22Rv1 (cell line): ENCODE measurements around the gene FAM13C.

Source experiments
- CTCF ChIP-seq: fragments of 450-650 bp; IDR thresholded peaks from 2 replicates; pipeline ENCODE4 v1.5.1; 2017; ENCODE audit warnings: mild to moderate bottlenecking
- ZFX ChIP-seq: fragments of 450-650 bp; IDR thresholded peaks from 2 replicates; pipeline ENCODE4 v1.6.1; 2017; ENCODE audit warnings: antibody characterized with exemption, borderline replicate concordance

- no peak for TF ChIP-seq CTCF
- TF ChIP-seq ZFX, result no peak
These were observed 10.7 kb upstream of the FAM13C start for GRCh38 chr10:59373071-59373470.
